Measurements from ENCODE around the gene CRISPLD2.

DNA sequence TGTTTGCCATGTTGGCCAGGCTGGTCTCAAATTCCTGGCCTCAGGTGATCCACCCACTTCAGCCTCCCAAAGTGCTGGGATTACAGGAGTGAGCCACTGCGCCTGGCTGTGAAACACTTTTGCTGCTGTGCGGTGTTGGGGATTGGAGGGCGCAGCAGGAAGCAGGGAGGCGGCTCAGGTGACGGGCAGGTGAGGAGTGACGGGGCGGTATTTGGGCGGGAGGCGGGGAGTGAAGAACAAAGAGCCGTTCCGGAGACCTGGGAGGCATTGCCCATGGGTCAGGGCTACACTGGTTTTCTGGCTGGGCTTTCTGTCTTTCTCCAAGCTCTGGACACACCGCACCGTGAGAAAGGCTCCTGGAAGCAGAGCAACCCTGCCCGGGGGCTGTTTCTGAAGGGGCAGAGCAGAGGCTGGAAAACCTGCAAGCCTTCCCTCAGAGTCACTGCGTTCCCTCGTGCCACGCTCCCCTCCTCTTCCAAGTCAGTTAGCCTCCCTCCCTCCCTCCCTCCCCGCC lies 22.1 kb downstream of the CRISPLD2 start:
- TF ChIP-seq, protein P1, sequence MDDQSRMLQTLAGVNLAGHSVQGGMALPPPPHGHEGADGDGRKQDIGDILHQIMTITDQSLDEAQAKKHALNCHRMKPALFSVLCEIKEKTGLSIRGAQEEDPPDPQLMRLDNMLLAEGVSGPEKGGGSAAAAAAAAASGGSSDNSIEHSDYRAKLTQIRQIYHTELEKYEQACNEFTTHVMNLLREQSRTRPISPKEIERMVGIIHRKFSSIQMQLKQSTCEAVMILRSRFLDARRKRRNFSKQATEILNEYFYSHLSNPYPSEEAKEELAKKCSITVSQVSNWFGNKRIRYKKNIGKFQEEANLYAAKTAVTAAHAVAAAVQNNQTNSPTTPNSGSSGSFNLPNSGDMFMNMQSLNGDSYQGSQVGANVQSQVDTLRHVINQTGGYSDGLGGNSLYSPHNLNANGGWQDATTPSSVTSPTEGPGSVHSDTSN (CRISPR knock-in tag; IDR thresholded peaks at IDR 0.05), result no peak
- TF ChIP-seq, protein P2, sequence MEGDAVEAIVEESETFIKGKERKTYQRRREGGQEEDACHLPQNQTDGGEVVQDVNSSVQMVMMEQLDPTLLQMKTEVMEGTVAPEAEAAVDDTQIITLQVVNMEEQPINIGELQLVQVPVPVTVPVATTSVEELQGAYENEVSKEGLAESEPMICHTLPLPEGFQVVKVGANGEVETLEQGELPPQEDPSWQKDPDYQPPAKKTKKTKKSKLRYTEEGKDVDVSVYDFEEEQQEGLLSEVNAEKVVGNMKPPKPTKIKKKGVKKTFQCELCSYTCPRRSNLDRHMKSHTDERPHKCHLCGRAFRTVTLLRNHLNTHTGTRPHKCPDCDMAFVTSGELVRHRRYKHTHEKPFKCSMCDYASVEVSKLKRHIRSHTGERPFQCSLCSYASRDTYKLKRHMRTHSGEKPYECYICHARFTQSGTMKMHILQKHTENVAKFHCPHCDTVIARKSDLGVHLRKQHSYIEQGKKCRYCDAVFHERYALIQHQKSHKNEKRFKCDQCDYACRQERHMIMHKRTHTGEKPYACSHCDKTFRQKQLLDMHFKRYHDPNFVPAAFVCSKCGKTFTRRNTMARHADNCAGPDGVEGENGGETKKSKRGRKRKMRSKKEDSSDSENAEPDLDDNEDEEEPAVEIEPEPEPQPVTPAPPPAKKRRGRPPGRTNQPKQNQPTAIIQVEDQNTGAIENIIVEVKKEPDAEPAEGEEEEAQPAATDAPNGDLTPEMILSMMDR (tag by site-specific recombination; IDR thresholded peaks at IDR 0.05), result no peak
- TF ChIP-seq, protein P3, sequence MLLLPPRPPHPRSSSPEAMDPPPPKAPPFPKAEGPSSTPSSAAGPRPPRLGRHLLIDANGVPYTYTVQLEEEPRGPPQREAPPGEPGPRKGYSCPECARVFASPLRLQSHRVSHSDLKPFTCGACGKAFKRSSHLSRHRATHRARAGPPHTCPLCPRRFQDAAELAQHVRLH (tag by site-specific recombination; IDR thresholded peaks at IDR 0.05), result no peak
- no peak for TF ChIP-seq YY1 (tag by site-specific recombination; IDR thresholded peaks at IDR 0.05)
- TF ChIP-seq ZBTB7A (tag by site-specific recombination; IDR thresholded peaks at IDR 0.05; ENCODE audit: low read depth), result no peak

All from HEK293 (cell line).